Endothelial cell of umbilical vein (primary cell): ENCODE data around the gene LILRB3. TPM values are rescaled to one million over a fixed set of nuclear protein-coding genes. Genes with fewer than 3 reads are reported as not detected.
"Not testable (repeated sequence)": the region's sequence is repeated elsewhere in the genome, so short reads cannot be mapped to it uniquely, and the experiment has no call there.

Source experiments
- BruUV-seq: library from RNA; stranded (reverse); fragments of 400-500 nt; replicated peaks from 2 replicates; lab custom pipeline; 2021; lab: Mats Ljungman, UMichigan
- CTCF ChIA-PET: fragments of 300-600, 350-600 bp; sonication (Branson Sonifier 250); formaldehyde crosslinking; loops from one replicate; lab custom pipeline; 2021; ENCODE audit warnings: antibody characterized with exemption, inconsistent platforms; lab: Charles Lee
- POLR2A ChIA-PET: fragments of 300-600, 350-600 bp; sonication (Branson Sonifier 250); formaldehyde crosslinking; loops from one replicate; lab custom pipeline; 2021; ENCODE audit warnings: antibody characterized with exemption, inconsistent platforms; lab: Charles Lee
- DNase-seq: peaks from one replicate; pipeline ENCODE4 v3.0.0-alpha.2; 2011; ENCODE audit warnings: low read depth, low spot score
- FAIRE-seq: peaks from 2 replicates; lab custom pipeline; 2011; peaks lifted over from hg19 to GRCh38; lab: Jason Lieb, UNC
- H2AFZ ChIP-seq: 2 replicates; pipeline ENCODE4 v1.6.0; 2012; ENCODE audit warnings: low read depth, low read length, control low read depth, inconsistent platforms
- H3K27ac ChIP-seq: 2 replicates; pipeline ENCODE4 v1.5.1; 2011; ENCODE audit warnings: low read depth, mild to moderate bottlenecking, control low read depth, low read length, moderate library complexity; ENCODE audit not compliant: insufficient read depth
- H3K27me3 ChIP-seq, 2 experiments: 2 replicates each; pipeline versions ENCODE4 v1.6.0 to v1.6.1; 2011; ENCODE audit warnings: low read length in 2 of 2, mixed read lengths in 1 of 2; ENCODE audit not compliant: control insufficient read depth in 2 of 2, insufficient read depth in 2 of 2
- H3K36me3 ChIP-seq, 2 experiments: 2 replicates in 1 of 2; 3 replicates in 1 of 2; pipeline ENCODE4 v1.5.1; 2011; ENCODE audit warnings: low read length in 2 of 2, mild to moderate bottlenecking in 1 of 2, moderate library complexity in 1 of 2; ENCODE audit not compliant: control insufficient read depth in 2 of 2, insufficient read depth in 2 of 2; ENCODE audit errors: extremely low read depth in 1 of 2
- H3K4me1 ChIP-seq: 3 replicates; pipeline ENCODE4 v1.5.1; 2011; ENCODE audit warnings: mild to moderate bottlenecking, low read length; ENCODE audit not compliant: control insufficient read depth, insufficient read depth; ENCODE audit errors: extremely low read depth
- H3K4me2 ChIP-seq: 2 replicates; pipeline ENCODE4 v1.6.1; 2011; ENCODE audit warnings: low read length, control low read depth, mixed read lengths; ENCODE audit not compliant: insufficient read depth
- H3K4me3 ChIP-seq, 3 experiments: fragments of 200-600 bp in 1 of 3; sonication (generic), shearing (Covaris generic) in 1 of 3; replicated peaks in 1 of 3; 2 replicates each; pipeline ENCODE4 v1.5.1; 2011 to 2016; ENCODE audit warnings: control low read depth in 3 of 3, low read length in 3 of 3, mild to moderate bottlenecking in 2 of 3, inconsistent platforms in 1 of 3, low read depth in 1 of 3, moderate library complexity in 1 of 3; ENCODE audit not compliant: insufficient read depth in 1 of 3
- H3K79me2 ChIP-seq: 2 replicates; pipeline ENCODE4 v1.6.0; 2012; ENCODE audit warnings: low read length, inconsistent platforms; ENCODE audit not compliant: control insufficient read depth, insufficient read depth
- H3K9ac ChIP-seq: replicated peaks from 2 replicates; pipeline ENCODE3; 2011; ENCODE audit warnings: low read length, control low read depth; ENCODE audit not compliant: insufficient read depth; ENCODE audit errors: extremely low read depth
- H3K9me1 ChIP-seq: replicated peaks from 3 replicates; pipeline ENCODE4 v1.6.0; 2011; ENCODE audit warnings: mild to moderate bottlenecking, low read length; ENCODE audit not compliant: control insufficient read depth, insufficient read depth; ENCODE audit errors: extremely low read depth
- H3K9me3 ChIP-seq: replicated peaks from 2 replicates; pipeline ENCODE4 v1.5.1; 2012; ENCODE audit warnings: low read length, inconsistent platforms; ENCODE audit not compliant: control insufficient read depth, insufficient read depth
- H4K20me1 ChIP-seq: replicated peaks from 2 replicates; pipeline ENCODE3; 2011; ENCODE audit warnings: mild to moderate bottlenecking, low read length; ENCODE audit not compliant: control insufficient read depth, insufficient read depth; ENCODE audit errors: extremely low read depth
- EZH2 ChIP-seq: IDR thresholded peaks from 2 replicates; pipeline ENCODE4 v1.6.1; 2012; ENCODE audit warnings: borderline replicate concordance, low read depth, mild to moderate bottlenecking, moderate library complexity, low read length, inconsistent platforms; ENCODE audit not compliant: severe bottlenecking
- FOS ChIP-seq: IDR thresholded peaks from 2 replicates; pipeline ENCODE4 v1.6.1; 2011; ENCODE audit warnings: mild to moderate bottlenecking, low read length, moderate library complexity, borderline replicate concordance; ENCODE audit not compliant: insufficient read depth
- POLR2AphosphoS5 ChIP-seq: IDR thresholded peaks from 2 replicates; pipeline ENCODE4 v1.6.1; 2012; ENCODE audit warnings: low read depth, mild to moderate bottlenecking, control low read depth, low read length, moderate library complexity; ENCODE audit not compliant: insufficient read depth
- dilution Hi-C: fragments of 300-500 bp; cut with MboI; formaldehyde crosslinking; loops from one replicate; pipeline ENCODE4 v1.15.0; 2019; ENCODE audit warnings: low sequenced_read_pairs; ENCODE audit not compliant: extremely low pct_ligation_motif_present
- intact Hi-C: fragments of 100-400 bp; cut with micrococcal nuclease; formaldehyde crosslinking; loops from one replicate; pipeline ENCODE4 v1.10.0; 2022
- polyA plus RNA-seq, 4 experiments: library from polyadenylated mRNA; depleted of rRNA in 3 of 4; stranded (reverse) in 3 of 4; unstranded in 1 of 4; fragments of >200 nt; gene quantifications; 2 replicates each; pipeline versions ENCODE4 v1.2.1 to v1.2.3, GENCODE V29; 2011 to 2012; ENCODE audit warnings: missing spikeins in 1 of 4
- total RNA-seq: library from RNA; stranded (reverse); gene quantifications from 2 replicates; pipeline ENCODE4 v1.2.3, GENCODE V29; 2021
- TF ChIP-seq, protein P1 (sequence below): IDR thresholded peaks from 2 replicates; pipeline ENCODE4 v1.6.1; 2011; ENCODE audit not compliant: insufficient read depth, insufficient read length

Gene LILRB3
- total and polyA plus RNA-seq, 2 donors (not counting 3 experiments of a cell fraction or from before 2014, with no cell fraction given), result not detected

DNA sequence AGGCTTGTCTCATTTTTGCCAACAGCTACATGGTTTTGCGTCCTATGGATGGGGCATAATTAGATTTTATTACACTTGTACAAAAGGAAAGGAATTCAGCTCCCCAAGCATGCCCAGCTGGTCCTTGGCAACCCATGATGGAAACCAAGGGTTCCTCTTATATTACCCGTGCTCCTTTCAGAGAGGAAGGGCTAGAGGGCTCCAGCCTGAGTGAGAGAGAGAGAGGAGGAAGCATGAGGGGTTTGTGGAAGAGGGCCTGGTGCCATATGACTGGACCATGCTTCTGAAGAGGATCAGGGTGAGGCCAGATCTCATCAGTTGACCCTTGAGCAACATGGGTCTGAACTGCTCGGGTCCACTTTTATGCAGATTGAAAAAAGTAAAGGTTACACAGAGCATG lies 25.7 kb downstream of the LILRB3 start:
- peaks cover 3% of the 10 kb centered on the region for H4K20me1 ChIP-seq
- no TSS peak for BruUV-seq
- peaks cover 10% of the 10 kb centered on the region for H3K4me1 ChIP-seq
- intact Hi-C loops, result no loop called here
- no peak overlapping the region for H2AFZ ChIP-seq
- no peak for TF ChIP-seq EZH2
- no peak for TF ChIP-seq FOS
- no peak for DNase-seq
- no peak overlapping the region for H3K4me2 ChIP-seq
- peaks cover 20% of the 10 kb centered on the region for H3K79me2 ChIP-seq
- peaks cover 5 to 8% of the 10 kb centered on the region in 2 experiments for H3K36me3 ChIP-seq
- H3K9me1 ChIP-seq, result no peaks in the 10 kb centered on the region
- dilution Hi-C loops, result no loop called here
- no peak overlapping the region for H3K4me3 ChIP-seq
- H3K27me3 ChIP-seq, result no peaks in the 10 kb centered on the region
- ChIA-PET CTCF (interaction anchor here (1.8 kb wide), 1 partner anchor 13 kb away, joined by 5 read pairs; no protein-coding TSS in a partner anchor), POLR2A (no interaction called here)
- no peak overlapping the region for H3K9ac ChIP-seq
- no peak for FAIRE-seq
- no peak overlapping the region for H3K27ac ChIP-seq
- H3K9me3 ChIP-seq, result no peaks in the 10 kb centered on the region

DNA sequence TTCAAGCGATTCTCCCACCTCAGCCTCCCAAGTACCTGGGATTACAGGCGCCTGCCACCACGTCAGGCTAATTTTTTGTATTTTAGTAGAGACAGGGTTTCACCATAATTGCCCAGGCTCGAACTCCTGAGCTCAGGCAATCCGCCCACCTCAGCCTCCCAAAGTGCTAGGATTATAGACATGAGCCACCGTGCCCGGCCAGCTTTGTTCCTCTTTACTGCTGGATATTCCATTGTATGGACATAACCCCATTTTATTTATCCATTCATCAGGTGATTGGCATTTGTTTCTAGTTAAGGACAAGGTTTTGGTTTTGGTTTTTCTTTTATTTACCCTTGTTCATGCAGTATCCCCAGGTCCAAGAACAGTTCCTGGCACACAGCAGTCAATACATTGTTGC lies 26.3 kb downstream of the LILRB3 start:
- Histone ChIP-seq H3K4me3 (no peak overlapping the region), H3K4me2 (no peak overlapping the region), H3K27ac (no peak overlapping the region), H3K9me3 (no peaks in the 10 kb centered on the region), H3K79me2 (peaks cover 19% of the 10 kb centered on the region), H3K9me1 (no peaks in the 10 kb centered on the region), H3K27me3 (no peaks in the 10 kb centered on the region), H3K36me3 (peaks cover 1 to 4% of the 10 kb centered on the region in 2 experiments), H4K20me1 (peaks cover under 1% of the 10 kb centered on the region), H3K9ac (no peak overlapping the region), H2AFZ (no peak overlapping the region), H3K4me1 (peaks cover 9% of the 10 kb centered on the region)
- ChIA-PET POLR2A (no interaction called here), CTCF (interaction anchor here (1.3 to 1.8 kb wide), 2 partner anchors 14 to 17 kb away, joined by 3 to 5 read pairs; no protein-coding TSS in a partner anchor)
- BruUV-seq, result no TSS peak
- dilution Hi-C loops, result no loop called here
- DNase-seq (no peak), FAIRE-seq (no peak)
- intact Hi-C loops, result no loop called here
- TF ChIP-seq EZH2, result no peak
- no peak for TF ChIP-seq POLR2AphosphoS5
- TF ChIP-seq FOS, result no peak
- TF ChIP-seq, protein P1, sequence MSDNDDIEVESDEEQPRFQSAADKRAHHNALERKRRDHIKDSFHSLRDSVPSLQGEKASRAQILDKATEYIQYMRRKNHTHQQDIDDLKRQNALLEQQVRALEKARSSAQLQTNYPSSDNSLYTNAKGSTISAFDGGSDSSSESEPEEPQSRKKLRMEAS, result no peak

DNA sequence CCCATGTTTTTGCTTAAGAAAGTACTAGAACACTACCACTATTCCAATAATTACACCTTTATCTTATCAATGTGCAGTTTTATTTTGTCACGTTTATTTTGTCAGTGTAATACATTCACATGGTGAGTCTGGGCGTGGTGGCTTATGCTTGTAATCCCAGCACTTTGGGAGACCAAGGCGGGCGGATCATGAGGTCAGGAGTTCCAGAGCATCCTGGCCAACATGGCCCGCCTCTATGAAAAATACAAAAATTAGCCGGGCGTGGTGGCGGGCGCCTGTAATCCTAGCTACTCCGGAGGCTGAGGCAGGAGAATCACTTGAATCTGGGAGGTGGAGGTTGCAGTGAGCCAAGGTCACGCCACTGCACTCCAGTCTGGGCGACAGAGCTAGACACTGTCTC lies 28.3 kb downstream of the LILRB3 start:
- dilution Hi-C loops, H3K4me3 ChIP-seq, POLR2A ChIA-PET: not testable (repeated sequence)

More for the DNA sequence above, 28.3 kb downstream of the LILRB3 start:
- H3K4me1 ChIP-seq, H3K9ac ChIP-seq, H3K27ac ChIP-seq, intact Hi-C loops, DNase-seq, H4K20me1 ChIP-seq, H3K36me3 ChIP-seq, BruUV-seq, H2AFZ ChIP-seq, H3K9me3 ChIP-seq, H3K9me1 ChIP-seq, FAIRE-seq, CTCF ChIA-PET, H3K27me3 ChIP-seq, H3K4me2 ChIP-seq: not testable (repeated sequence)
- peaks cover 11% of the 10 kb centered on the region for H3K79me2 ChIP-seq
